Measurements from ENCODE around the gene MST1. TPM values are rescaled to one million over a fixed set of nuclear protein-coding genes. Genes with fewer than 3 reads are reported as not detected.

MST1 gene
- polyA plus RNA-seq, 1 donor, result 133 TPM

DNA sequence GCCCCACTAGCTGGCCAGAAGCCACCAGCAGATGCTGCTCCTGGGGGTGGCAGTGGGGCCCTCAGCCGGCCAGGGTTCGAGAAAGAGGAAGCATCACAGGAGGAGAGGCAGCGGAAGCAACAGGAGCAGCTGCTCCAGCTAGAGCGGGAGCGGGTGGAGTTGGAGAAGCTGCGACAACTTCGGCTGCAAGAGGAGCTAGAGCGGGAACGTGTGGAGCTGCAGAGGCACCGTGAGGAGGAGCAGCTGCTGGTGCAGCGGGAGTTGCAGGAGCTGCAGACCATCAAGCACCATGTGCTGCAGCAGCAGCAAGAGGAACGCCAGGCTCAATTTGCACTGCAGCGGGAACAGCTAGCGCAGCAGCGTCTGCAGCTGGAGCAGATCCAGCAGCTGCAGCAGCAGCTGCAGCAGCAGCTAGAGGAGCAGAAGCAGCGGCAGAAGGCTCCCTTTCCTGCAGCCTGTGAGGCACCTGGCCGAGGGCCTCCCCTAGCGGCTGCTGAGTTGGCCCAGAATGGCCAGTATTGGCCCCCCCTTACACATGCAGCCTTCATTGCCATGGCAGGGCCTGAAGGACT lies 32.6 kb downstream of the MST1 start:
- no peak for DNase-seq

DNA sequence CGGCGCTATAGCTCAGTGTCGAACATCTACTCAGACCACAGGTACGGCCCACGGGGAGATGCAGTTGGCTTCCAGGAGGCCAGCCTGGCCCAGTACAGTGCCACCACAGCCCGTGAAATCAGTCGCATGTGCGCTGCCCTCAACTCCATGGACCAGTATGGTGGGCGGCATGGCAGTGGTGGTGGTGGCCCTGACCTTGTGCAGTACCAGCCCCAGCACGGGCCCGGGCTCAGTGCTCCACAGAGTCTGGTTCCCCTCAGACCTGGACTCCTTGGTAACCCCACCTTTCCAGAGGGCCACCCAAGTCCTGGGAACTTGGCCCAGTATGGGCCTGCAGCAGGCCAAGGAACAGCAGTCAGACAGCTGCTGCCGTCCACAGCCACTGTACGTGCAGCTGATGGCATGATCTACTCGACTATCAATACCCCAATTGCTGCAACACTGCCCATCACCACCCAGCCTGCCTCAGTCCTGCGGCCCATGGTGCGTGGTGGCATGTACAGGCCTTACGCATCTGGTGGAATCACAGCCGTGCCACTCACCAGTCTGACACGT lies 33.5 kb downstream of the MST1 start:
- DNase-seq, result no peak

DNA sequence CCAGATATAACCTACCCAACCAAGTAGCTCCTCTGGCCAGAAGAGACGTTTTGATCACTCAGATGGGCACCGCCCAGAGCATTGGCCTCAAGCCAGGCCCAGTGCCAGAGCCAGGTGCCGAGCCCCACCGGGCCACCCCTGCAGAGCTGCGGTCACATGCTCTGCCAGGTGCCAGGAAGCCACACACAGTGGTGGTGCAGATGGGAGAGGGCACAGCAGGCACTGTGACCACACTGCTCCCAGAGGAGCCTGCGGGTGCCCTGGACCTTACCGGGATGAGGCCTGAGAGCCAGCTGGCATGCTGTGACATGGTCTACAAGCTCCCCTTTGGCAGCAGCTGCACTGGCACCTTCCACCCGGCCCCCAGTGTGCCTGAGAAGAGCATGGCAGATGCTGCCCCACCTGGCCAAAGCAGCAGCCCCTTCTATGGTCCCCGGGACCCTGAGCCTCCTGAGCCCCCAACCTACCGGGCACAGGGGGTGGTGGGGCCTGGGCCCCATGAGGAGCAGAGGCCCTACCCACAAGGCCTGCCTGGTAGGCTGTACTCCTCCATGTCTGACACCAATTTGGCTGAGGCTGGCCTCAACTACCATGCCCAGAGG lies 34.2 kb downstream of the MST1 start:
- no peak for DNase-seq

DNA sequence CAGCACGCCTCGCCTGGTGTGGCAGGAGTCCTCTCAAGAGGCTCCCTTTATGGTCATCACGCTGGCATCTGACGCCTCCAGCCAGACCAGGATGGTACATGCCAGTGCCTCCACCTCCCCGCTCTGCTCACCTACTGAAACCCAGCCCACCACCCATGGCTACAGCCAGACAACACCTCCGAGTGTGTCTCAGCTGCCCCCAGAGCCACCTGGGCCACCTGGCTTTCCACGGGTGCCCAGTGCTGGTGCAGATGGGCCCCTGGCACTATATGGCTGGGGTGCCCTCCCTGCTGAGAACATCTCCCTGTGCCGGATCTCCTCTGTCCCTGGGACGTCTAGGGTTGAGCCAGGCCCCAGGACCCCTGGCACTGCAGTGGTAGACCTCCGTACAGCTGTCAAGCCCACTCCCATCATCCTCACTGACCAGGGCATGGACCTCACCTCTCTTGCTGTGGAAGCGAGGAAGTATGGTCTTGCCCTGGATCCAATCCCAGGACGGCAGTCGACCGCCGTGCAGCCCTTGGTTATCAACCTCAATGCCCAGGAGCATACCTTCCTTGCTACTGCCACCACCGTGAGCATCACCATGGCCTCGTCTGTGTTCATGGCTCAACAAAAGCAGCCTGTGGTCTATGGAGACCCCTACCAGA lies 35.0 kb downstream of the MST1 start:
- DNase-seq, result no peak

DNA sequence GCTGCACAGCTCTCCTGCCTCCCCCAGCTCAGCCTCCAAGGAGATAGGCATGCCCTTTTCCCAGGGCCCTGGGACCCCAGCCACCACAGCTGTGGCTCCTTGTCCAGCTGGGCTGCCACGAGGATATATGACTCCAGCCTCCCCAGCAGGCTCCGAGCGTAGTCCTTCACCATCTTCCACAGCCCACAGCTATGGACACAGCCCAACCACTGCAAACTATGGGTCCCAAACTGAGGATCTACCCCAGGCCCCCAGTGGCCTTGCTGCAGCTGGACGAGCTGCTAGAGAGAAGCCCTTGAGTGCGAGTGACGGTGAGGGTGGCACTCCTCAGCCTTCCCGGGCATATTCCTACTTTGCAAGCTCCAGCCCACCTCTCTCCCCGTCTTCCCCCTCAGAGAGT lies 35.7 kb downstream of the MST1 start:
- no peak for DNase-seq

DNA sequence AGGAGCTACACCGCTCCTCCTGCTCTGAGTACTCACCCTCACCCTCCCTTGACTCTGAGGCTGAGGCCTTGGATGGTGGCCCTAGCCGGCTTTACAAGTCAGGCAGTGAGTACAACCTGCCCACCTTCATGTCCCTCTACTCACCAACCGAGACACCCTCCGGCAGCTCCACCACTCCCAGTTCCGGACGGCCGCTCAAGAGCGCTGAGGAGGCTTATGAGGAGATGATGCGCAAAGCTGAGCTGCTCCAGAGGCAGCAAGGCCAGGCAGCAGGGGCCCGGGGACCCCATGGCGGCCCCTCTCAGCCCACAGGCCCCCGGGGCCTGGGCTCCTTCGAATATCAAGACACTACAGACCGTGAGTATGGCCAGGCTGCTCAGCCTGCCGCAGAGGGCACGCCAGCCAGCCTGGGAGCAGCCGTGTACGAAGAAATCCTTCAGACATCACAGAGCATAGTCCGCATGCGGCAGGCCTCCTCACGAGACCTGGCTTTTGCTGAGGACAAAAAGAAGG lies 36.3 kb downstream of the MST1 start:
- no peak for DNase-seq

DNA sequence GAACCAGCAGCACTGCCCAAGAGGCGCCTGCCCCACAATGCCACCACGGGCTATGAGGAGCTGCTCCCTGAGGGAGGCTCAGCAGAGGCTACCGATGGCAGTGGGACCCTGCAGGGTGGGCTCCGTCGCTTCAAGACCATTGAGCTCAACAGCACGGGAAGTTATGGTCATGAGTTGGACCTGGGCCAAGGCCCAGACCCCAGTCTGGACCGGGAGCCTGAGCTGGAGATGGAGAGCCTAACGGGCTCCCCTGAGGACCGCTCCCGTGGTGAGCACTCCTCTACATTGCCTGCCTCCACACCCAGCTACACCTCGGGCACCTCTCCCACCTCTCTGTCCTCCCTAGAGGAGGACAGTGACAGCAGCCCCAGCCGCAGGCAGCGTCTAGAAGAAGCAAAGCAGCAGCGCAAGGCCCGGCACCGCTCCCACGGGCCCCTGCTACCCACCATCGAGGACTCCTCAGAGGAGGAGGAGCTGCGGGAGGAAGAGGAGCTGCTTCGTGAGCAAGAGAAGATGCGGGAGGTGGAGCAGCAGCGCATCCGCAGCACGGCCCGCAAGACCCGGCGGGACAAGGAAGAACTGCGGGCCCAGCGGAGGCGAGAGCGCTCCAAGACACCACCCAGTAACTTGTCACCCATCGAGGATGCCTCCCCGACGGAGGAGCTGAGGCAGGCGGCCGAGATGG lies 36.9 kb downstream of the MST1 start:
- DNase-seq, result no peak

DNA sequence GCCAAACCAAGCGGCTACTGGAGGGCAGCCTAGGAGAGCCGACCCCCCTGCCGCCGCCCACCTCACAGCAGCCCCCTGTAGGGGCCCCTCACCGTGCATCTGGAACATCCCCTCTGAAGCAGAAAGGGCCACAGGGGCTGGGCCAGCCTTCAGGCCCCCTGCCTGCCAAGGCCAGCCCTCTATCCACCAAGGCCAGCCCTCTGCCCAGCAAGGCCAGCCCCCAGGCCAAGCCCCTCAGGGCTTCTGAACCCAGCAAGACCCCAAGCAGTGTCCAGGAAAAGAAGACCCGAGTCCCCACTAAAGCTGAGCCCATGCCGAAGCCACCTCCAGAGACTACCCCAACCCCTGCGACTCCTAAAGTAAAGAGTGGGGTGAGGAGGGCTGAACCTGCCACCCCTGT lies 38.6 kb downstream of the MST1 start:
- no peak for DNase-seq

DNA sequence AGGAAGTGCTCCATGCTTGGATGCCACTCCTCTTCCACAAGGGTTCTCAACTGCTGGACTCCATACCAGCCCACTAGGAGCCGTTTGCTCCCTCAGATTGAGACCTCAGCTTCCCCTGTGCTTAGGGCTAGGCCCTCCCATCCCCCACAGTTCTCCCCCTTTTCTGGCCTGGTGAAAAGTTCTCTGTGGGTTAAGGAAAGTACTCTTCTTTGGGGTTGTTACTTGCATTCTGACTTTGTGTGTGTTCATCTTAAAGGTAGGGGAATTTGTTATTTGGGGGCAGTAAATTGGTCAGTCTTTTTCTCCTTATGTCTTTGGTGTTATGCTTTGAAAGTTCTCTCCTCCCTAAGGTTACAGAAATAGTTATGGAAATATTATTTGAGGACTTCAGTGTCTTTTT lies 39.1 kb downstream of the MST1 start:
- no peak for DNase-seq

DNA sequence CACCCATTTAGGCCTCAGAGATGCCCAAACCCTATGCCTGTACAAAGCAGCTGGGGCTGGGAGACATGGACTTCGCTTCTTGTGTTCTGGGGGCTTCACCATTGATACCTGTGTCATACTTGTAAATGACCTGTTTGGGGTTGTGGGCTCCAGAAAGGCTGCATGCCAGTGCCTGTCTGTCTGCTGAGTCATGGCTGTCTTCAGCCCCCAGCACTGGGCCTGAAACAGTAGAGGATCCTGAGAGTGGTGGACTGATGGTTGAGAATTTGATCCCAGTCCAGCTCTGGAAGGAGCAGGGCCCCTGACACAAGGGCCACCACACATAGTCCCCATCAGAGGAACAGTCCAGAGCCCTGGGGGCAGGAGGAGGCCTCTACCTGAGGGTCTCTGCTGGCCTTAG lies 39.7 kb downstream of the MST1 start:
- no peak for DNase-seq

DNA sequence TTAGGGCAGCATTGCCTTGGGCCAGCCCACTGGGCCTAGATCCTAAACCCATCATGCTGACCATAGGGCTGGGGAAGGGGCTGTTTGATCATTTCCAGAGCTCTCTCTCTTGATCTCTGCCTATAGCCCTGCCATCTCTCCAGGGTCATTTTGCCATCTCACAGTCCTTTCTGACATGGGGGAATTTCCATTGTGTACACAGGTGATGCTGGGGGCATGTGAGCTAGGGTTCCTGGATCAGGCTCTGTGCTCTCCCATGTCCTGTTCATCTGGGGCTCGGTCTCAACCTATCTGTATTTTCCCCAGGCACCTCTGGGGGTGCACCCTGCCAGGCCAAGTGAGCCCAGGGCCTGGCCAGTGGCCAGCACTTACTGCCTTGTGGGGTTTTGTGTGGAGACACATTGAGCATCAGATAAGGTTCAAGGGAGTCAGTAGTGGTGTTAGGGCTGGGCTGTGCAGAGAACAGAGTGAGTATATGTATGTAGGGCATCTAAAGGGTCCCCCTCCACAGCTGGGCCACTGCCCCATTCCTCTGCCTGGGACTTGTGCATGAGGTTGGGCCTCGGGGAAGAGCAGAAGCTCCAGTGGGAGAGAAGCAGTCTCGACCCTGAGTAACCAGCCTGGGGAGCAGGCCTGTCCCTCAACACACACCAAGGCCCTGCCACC lies 40.8 kb downstream of the MST1 start:
- DNase-seq, result no peak

DNA sequence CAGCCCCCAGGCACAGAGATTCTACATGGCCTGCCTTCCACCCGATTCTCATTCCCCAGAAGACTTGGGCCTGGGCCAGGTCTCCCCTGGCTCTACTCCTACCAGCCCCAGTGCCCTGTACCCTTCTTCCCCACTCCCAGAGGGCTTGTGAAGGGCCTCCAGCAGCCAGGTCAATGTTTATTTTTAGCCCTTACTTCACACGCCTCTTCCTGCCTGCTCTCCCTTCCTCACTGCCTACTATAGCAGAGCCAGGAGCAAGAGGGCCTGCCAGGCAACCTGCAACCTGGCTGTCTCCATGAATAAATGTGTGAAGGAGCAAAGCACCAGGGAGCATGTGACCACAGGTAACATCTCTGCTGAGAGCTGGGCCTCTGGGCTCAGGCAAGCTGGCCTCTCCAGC lies 41.5 kb downstream of the MST1 start:
- DNase-seq, result no peak

DNA sequence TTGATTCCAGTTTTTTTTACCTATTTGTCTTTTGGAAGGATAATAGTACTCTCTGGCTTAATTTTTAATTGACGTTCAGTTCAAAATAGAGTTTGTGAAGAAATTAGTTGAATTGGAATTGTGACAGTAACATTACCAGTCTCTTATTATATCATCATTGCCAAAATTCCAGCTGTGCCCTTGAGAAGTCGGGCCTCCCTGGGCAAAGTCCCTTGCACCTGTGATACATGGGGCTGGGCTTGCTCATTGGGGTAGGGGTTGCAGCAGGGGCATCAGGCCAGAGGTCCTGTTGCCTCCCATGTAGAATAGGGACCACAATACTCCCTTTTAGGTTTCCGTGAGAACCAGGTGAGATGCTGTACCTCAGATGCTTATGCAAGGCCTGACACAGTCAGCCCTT lies 43.0 kb downstream of the MST1 start:
- no peak for DNase-seq

DNA sequence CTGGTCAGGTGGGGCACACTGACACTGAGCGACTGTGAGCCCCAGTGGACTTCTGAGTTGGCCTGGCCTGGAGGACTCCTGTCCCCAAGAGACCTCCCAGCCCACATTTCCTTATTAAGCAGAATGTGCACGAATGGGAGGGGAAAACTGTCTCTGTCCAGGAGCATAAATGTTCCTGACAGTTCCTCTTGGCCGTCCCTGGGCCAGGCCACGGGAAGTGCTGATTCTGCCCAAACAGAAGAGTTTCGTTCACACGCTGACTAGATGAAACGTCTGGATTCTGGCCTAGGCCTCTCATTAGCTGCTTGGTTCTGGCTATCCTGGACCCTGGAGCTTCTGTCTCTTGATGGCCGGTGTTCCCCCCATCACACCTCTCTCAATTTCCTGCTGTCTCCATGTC lies 44.6 kb downstream of the MST1 start:
- DNase-seq, result no peak

DNA sequence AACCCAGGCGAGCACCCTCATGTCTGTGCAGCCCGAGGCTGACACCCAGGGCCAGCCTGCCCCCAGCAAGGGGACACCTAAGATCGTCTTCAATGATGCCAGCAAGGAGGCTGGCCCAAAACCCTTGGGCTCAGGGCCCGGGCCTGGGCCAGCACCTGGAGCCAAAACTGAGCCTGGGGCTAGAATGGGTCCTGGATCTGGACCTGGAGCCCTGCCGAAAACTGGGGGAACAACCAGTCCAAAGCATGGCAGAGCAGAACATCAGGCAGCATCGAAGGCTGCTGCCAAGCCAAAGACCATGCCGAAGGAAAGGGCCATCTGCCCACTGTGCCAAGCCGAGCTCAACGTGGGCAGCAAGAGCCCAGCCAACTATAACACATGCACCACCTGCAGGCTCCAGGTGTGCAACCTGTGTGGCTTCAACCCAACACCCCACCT lies 46.5 kb downstream of the MST1 start:
- no peak for DNase-seq

DNA sequence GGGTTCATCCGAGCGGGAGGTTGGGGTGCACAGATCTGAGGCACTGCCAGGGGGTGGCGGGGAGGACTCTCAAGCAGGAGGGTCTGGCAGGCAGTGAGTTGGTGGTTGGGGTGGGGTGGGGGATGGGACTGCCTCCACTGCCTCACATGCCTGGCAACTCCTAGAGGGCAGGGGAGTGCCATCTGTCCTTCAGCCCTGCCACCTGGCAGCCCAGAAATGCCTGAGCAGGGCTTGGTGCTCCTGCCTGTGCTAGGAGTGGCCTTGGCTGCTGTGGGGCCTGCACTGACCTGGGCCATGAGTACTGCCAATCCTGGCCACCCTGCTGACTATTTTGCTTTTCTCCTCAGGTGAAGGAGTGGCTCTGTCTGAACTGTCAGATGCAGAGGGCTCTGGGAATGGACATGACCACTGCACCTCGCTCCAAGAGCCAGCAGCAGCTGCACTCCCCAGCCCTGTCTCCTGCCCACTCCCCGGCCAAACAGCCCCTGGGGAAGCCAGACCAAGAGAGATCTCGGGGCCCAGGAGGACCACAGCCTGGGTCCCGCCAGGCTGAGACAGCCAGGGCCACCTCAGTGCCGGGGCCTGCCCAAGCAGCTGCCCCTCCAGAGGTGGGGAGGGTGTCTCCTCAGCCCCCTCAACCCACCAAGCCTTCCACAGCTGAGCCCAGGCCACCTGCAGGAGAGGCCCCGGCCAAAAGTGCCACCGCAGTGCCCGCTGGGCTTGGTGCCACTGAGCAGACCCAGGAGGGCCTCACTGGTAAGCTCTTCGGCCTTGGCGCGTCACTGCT lies 47.2 kb downstream of the MST1 start:
- DNase-seq, result no peak

DNA sequence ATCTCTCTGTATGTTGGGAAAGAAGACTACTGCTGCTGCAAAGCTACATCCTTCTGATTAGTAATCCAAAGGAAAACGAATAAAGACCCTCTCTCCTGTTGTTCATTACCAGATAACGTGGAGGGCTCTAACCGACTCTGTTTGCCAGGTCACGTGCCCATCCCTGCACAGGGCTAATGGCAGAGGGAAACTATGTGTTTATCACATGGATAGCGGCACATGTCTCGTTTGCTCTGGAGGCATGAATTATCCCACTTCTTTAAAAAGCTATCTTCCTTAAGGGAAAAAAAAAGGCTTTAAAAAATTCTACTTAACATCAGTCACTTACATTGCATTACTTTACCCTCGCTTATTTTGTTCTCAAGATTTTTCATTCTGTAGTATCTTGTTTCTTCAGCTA lies 48.0 kb downstream of the MST1 start:
- DNase-seq, result no peak

DNA sequence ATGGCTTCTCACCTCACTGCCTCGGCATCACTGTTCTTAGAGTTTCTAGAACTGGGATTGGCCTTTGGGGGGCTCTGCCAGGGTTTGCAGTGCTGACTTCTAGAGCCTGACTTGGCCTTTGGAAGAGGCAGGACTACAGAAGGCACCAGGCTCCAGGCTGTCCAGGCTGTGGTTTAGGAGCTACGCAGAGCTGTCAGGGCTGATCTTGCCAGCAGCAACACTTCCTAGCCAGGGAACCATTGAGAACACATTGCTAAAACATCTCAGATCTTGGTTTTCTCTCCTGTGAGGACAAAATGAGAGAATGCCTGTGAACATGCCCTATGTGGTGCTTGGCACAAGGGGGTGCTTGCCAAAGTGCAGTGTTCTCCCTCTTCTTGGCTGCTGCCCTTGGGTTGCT lies 49.7 kb downstream of the MST1 start:
- DNase-seq, result no peak

DNA sequence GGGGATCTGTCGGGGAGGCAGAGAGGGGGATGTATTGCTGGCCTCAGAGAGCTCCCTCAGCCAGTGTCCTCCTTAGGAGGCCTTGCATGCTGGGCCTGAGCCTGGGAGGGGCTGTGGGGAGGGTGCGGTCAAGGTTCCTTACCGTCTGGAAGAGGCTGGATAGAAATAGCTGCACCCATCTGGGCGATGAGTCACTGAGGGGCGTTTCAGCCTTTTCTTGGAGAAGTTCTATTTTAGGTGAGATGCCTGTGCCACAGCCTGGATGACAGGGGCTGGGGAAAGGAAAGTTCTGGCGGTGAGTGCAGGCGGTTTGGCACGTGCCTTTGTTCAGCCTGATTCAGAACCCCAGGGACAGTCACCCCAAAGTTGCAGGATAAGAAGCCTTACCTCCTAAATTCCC lies 50.8 kb downstream of the MST1 start:
- DNase-seq, result no peak

DNA sequence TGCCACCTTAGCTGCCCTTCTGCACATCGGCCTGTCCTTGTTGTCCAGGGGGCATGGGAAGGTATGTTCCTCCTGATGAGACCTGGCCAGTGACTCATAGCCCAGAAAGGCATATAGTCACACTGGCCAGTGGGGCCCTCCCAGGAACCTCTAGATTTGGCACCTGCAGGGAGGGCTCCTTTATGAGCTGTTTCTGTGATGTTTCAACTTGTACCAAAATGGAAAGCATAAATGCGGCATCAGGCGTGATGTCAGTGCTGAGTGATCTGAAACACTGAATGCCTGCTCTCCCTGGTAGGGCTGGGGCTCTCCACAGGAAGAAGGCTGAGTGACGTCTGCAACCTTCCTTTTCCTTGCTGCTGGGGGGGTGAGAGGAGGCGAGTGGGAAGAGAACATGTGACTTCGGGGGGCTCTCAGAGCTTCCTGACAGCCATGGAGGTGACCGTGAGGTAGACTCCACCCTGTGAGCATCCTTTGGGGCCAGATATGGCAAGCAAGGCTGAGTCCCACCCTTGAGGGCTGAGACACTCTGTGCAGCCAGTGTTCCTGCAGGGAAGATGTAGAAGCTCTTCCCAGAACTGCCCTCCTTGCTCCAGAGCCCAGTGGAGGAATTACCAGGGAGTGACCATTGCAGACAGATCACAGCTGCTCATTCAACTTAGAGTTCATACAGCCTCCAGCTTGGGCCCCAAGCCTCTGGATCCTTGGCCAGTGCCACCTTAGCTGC lies 52.2 kb downstream of the MST1 start:
- DNase-seq, result no peak

DNA sequence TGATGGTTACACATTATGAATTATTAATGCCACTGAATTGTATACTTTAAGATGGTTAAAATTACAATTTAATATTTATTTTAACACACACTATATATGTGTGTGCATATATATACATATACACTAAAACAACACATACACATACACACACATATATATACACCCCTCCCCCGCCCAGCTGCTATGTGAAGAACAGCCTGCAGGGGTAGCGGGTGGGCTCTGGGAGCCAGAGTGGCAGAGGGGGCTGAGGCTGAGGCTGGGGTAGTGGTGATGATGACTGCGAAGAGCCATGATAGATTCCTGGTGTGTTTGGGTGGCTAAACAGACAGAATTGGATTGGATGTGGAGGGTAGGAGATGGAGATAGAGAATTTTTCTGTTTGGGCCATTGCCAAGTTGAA lies 54.5 kb downstream of the MST1 start:
- DNase-seq, result no peak

Data from left kidney (tissue), 2 donors.